ENCODE data around the gene CHSY1.

CHSY1 gene

DNA sequence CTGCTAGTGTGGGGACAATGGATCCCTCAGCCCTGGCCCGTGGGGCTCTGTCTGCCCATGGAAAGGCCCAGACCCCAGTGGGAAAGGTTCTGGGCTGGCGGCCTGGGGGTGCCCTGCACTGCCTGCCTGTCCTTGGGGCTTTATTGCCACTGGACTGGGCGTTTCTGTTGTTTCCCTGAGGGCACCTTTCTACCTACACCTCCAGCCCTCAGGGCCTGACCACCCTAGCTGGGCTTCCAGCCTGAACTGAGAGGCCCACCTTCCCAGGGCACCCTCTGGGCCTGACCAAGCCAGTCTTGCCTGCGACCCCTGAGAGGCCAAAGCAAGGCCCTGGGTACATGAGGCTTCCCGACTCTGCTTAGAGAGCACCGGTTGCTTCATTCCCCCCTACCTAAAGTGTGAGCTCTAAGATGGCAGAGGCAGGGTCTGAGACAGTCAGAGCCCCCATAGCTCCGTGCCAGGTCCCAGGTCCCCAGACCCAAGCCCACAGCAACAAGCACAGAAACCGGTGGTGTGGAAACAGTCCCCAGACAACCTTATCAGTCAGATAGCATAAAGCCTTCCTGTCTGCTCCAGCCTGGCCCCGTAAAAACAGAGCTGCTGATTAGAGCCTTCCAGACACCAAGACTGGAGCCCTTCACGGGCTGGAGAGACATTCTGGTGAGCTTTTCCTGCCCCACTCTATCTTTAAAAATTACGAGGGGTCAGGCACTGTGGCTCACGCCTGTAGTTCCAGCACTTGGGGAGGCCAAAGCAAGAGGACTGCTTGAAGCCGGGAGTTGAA, 102.8 kb downstream of the CHSY1 start:
- no peak for DNase-seq

DNA sequence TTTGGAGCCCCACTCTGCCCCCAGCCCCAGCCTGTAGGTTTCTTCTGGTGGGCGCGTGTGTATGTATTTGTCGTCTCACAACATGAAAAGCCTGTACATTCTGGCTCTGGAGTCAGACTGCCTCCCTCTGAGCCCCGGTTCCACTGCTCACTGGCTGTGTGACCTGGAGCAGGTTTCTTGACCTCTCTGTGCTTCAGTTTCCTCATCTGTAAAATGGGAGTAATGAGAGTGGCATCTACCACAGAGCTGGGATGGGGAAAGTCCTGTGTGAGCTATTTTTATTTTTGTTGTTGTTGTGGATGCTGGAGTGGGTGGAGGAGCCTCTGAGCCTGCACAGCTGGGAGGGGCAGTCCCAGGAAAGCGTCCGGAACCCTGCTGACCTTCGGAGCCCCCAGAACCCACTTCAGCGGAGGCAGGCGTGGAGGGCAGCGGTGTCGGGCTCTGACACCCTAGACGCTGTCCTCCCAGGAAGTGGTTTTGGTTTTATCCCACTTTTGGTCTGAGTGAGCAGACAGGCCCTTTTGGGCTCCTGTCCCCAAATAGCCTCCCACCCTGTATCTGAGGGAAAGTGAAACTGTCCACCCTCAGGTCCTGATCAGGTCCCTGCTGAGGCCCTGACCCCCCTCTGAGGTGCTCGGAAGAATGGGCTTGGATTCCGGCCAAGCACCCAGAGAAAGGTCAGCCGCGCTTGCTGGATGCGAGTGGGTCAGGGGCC, 103.5 kb downstream of the CHSY1 start:
- no peak for DNase-seq

DNA sequence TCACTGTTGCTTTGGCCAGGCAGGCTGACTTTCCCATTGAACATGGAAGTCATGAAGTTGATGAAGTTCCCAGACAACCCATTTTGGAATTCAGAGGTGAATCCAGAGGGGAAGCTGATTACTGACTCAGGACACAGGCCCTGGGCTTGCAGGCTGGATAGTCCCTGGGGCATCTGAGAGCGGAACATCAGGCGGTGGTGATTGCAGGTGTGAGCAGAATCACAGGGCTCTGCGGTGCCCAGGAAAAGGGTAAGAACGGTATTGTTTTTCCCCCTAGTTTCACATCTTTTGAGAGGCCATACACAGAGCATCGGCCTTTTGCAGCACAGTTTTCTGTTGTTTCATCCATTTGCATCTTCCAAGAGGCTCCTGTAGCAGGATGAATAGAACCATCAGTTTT, 104.7 kb downstream of the CHSY1 start:
- DNase-seq, result no peak

DNA sequence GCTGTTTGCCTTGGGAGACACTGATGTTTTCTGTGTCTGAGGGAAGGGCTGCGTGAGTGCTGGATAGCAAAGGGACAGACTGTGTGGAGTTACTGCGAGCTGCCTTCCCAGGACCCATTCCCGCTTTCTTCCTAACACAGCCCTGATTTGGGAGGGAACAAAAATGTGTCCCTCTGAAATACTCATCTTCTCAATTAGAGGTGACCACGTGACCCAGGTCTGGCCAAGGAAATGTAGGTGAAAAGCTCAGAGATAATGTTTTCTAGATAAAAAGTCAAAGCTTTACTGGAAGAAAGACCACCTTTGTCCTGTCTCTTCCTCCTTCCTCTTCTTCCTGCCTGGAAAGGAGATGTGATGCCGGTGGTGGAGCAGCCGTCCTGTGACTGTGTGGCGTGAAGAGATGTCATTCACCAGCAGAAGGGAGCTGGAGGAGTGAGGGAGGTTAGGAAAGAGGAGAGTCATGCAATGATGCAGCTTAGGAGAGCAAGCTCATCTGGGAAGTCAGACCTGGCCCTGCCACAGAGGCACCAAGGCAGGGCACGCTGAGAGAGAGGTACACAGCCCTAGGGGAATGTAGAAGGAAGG, 105.6 kb downstream of the CHSY1 start:
- no peak for DNase-seq

DNA sequence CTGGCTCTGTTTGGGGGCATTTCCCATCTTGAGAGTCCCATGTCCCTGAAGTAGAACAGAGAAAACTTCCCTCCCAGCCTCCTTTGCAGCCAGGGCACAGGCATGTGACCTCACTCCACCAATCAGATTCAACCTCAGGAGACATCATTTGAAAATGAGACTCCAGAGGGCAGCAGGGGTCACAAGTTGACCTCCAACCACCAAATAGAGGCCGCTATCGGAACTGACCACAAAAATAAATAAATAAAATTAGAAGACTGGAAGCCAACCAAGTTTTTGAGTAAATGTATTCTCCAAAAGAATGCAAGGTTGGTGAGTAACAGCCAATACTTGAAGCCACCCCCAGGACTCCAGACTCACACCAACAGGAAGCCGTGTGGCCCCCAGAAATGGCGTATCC, 106.5 kb downstream of the CHSY1 start:
- DNase-seq, result no peak

DNA sequence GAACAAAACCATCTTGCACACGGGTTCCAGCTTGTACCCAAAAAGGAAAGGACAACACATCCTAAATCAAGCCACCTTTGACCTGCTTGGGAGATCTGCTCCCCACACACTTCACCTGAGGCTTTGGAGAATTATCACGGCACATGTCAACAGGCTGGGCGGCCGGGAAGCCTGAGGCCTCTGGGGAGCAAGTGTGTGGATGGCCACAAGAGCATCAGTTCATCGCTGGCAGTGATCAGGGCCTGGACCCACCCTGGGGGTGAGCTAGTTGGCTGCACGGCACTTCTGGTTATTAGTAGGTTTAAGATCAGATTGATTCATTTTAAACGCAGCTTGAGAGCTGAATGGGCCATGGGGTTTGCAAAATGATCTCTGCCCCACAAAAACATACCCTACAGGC, 108.5 kb downstream of the CHSY1 start:
- DNase-seq, result no peak

DNA sequence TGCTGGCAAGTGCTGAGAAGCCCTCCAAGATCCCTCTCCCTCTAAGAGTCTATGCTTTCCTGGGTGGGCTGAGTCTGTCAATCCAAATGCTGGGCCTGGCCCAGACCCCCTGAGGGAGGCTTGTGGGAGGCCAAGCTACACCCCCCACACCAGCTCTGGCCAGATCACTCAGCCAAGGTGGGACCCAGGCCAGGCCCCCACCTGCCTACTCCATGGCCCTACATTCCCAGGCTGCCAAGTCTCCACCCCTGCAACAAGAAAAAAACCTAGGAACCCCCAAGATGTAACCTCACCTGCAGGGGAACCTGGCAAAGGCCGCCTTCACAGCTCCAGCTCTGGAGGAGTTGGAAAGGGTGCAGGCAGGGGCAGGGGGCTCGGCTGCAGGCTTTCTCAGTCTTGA, 109.1 kb downstream of the CHSY1 start:
- DNase-seq, result no peak

DNA sequence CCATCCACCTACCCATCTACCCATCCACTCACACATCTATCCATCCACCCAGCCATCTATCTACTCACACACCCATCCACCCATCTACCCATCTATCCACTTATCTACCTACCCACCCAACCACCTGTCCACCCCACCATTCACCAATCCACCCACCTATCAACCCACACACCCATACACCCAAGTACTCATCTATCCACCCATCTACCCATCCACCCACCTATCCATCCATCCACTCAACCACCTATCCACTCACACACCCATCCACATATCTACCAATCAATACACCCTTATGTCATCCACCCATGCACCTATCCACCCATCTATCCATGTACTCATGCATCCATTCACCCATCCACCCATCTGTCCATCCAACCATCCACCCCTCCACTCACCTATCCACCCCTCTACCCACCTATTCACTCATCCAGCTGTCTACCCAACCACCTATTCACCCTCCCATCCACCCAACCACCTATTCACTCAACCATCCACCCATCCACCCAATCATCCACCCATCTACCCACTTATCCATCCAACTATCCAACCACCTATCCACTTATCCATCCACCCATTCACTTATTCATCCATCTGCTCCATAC, 109.8 kb downstream of the CHSY1 start:
- no peak for DNase-seq

DNA sequence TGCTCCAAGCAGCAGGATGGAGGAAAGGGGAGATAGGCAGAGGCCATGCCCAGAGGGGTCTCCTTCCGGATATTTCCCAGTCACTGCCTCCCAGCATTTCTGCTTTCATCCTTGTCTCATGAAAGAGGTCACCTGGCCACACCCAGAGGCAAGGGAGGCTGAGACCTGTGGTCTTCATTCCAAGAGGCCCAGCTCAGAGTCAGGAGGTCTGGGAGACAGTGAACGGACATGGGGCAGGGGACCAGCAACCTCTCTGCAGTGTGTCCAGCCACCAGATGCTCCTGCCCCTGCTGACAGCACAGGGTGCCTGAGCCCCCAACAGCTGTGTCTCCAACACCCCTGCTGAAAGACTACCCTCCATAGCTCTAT, 111.2 kb downstream of the CHSY1 start:
- no peak for DNase-seq

DNA sequence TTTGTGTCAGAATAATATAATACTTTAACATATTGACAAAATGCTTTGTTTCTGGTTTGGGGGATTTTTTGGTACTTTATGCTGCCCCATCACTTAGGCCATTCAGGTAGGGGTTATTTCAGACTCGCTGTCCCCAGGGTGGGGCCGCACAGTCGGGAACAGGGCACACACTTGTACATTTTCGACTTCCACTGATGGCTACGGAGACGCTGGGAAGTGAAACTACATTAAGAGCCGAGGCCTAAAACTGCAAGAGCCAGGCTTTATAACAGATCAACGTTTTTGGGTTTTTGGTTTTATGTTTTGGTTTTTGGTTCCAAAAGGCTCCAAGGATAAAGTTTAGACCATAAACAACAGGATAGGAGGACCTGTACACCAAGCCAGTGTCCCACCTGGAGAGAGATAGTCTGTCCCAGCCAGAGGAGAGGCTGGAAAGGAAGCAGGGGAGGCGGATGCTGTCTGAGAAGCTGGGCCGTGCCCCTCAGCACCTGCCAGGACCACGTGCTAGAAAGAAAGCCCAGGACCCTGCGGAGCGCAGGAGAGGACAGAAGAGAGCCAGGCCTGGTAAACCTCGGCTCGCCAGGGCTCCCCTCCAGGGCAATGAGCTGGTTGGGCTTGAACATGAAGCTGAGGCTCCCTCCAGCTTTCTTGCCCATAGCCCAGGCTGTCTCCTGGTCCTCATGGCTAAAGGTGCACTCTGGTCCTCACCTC, 111.7 kb downstream of the CHSY1 start:
- DNase-seq, result no peak

DNA sequence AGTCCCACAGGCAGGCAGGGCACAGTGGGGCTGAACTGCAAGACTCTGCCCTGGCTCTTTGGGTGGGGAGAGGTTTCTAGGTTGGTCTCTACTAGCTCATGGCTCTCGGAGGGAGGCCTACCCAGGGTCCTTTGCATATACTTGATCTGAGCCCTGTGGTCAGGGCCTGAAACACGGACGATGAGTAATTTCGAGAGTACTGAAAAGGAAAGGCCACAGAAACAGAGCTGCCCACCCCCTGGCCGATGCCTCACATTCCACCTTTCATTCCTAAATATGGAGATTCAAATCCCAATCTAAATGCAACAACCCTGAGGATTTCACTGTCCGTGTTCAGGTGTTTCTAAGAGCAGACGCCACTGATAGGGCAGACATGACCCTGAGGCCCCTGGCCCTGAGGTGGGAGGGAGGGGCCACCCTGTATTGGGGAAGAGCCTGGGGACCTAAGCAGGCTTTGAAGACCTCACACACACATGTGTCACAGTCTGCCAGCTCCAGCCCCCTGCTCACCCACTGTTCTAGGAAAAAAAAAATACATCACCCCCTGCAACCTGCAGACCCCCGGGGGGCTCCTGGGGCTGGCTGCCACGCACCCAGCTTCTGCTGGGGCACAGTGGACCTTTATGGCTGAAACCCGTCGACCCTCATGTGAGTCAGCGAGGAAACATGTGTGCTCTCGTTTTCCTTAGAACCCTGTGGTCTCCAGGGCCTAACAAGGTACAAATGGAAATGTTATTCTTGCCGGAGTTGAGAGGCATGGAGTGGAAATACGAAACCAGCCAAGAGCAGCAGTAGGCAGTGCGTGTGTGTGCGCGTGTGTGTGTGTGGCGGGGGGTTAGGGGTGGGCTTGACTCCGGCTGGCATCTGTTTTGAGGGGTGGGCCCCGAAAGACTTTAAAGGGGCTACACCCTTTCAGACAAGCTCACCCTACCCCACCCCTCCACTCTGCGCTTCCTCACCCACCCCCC, 112.7 kb downstream of the CHSY1 start:
- no peak for DNase-seq

DNA sequence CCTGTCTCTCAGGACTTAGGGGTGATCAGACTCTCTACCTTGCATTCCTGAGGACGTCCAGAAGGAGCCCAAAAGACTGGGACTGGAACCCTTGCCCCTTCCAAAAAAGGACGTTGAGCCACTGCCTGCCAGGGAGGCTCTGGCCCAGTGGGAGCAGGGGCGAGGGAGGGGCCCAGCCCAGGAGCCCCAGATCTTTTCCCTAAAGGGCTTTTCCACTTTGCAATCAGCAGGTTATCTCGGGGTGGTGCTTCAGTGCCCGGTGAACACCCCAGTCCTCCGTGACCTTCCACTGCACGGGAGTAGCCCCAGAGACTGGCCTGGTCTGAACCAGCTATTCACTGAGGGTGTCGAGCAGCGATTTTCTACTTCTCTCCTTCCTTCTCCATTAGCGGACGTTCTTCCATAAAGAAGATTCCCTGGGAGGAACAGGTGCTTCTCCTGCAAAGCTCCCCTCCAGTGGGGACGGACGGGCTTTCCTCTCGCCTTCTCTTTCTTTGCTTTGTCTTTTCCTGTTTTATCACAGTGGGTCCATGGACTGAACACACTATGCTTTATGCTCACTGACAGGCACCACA, 113.7 kb downstream of the CHSY1 start:
- DNase-seq, result no peak

DNA sequence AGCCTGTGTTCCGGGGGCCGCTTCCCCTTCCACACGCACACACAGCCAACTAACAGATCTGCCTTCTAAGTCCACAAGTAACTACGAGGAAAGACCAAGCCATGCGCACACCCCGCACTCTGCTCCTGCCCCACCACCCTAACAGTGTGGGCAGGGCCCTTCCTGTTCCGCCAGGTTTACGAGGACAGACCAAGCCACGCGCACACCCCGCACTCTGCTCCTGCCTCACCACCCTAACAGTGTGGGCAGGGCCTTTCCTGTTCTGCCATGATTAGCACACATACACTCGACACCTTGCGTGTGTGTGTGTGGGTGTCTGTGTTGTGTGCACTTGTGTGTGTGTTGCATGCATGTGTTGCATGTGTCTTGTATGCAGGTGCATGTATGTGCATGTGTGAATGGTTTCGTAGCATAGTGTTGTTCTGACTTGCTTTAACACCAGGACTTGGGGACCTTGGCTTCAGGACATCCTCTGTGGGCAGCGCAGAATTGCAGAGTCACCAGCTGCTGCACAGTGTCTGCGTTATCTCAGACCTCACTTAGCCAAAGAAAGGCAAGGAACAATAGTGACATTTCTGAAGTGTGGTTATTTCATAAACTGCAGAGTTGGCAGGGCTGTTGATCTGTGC, 114.4 kb downstream of the CHSY1 start:
- DNase-seq, result no peak

DNA sequence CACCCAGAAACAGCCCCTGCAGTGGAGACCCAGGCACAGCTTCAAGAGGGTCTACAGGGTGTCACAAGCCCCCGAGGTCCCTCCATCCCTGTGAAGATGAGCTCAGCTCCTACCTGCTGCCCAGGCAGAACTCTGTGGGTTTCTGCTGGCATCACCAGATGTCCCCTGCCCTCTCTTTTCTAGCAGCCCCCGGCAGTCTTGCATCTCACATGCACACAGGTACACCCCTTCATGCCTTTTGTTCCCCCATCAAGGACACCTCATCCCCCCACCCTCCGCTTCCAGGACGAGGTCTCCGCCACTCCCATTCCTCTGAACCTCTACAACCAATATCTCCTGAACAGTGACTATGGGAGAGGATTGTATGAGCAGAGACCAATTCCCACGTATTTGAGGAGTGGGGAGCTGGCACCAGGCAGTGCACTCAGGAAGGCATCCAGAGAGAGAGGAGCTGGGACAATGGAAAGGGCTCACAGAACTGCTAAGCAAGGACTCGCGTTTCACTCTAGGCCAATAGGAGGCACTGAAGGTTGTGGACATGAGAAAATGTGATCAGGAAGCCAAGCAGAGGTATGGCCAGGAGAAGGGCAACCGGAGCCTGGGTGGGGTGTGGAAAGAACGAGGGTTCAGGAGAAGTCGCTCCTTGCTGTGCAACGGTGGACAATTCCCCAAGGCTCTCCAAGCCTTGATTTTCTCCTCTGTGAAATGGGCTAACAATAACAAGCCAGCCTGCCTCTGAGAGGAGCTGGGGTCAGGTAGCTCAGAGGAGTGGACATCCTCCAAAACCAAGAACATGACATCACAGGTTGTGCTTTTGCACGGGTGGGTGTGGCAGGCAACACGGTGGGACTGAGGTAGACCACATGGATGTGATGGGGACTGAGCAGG, 115.2 kb downstream of the CHSY1 start:
- DNase-seq, result no peak

DNA sequence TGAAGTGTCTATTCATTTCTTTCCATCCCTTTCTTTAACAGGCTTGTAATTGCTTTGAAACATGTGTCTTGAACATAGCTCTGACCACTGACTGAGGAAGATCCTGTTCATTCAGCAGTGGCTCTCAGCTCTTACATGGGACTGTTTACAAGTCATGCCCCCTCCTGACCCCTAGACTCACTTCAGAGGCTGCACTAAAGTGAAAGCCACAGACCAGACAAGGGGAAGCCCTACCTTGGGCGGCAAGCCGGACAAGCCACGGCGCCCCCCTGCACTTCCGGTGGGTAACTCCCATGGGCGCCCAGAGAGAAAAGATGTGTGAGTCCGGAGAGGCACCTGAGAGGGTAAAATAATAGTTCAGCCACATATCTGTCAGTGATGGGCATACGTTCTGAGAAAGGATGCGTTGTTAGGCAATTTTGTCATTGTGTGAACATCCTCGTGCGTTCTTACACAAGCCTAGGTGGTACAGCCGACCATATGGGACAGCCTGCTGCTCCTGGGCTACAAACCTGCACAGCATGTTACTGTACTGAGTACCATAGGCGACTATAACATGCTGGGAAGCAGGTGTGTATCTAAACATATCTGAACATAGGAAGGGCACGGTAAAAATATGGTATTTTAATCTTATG, 116.2 kb downstream of the CHSY1 start:
- DNase-seq, result no peak

DNA sequence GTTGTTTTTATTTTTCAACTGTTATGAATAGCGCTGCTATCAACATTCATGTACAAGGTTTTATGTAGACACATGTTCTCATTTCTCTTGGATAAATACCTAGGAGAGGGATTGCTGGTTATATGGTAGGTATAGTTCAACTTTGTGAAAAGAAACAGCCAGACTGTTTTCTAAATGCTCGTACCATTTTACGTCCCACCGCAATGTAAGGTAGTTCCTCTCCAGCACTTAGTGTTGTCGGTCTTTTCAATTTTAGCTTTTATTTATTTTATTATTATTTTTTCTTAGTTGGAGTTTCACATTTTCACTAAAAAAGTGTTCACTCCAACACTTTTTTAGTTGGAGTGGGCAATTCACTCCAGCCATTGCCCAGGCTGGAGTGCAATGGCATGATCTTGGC, 117.1 kb downstream of the CHSY1 start:
- no peak for DNase-seq

DNA sequence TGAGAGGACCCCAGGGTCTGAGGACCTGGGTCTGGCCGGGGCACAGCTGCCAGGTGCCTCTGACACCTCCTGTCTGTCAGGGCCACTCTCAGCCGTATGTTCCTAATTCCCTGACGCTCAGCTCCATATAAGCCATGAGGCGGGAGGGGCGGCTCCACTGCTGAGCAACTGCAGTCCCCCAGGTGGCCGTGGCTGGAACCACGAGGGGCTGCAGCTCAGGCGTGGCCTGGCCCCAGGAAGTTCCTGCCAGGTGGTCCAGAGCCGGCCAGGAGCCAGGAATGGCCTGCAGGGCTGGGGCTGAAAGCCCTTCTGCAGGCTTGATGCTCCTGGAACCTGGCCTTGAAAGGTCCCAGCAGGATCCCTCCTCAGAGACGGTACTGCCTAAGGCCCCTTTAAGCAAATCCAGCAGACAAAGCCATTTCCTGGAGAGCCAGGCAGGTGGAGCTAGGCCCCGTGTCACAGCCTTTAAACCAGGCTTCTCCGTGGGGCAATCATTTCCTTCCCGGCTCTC, 118.0 kb downstream of the CHSY1 start:
- DNase-seq, result no peak

DNA sequence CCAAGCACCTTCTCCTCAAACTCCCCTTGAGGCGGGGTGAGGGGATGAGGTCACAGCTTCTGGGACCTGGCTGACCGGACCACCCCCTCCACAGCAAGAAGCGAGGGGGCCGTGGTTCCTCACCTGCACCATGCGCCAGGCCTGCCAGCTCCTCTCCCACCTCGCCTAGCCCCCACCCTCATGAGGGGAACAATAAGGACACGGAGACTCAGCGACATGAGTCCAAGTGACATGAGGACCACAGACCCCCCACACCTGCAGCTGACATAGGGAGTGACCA, 118.7 kb downstream of the CHSY1 start:
- no peak for DNase-seq

DNA sequence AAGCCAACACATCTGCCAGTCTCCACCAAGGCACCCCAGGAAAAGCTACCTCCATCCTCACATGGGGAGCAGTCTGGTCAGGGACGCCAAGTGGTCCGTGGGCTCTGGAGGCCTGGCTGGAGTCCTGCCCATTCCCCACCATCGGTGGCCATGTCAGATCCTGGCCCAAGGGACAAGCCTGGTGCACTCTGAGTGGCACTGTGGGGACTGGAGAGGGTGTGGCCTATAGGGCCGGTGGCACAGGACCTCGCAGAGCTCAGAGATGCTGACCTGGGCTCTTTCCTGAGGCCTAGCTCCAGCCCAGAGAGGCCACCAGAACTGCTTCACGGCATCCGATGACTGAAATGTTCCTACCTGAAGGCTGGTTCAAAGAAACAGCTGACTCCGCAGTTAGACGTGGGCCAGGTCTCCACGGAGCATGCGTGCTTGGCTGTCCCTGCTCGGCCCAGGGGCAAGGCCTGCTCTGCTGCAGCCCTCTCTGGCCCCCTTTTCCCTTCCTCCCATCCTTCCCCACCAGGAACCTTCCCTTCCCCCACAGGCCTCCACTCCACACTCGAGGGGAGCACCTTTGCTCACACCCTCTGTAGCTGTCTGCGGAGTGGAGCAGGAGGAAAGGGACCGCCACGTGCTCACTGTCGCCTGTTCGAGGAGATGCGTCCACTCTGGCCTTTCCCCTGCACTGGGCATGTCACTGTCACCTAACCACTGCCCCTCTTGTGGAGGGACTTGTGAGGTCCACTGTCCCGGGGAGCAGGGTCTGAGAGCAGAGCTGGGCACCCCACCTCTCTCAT, 119.3 kb downstream of the CHSY1 start:
- DNase-seq, result no peak

All from activated CD4-positive, alpha-beta T cell treated with anti-CD3 and anti-CD28 coated beads, Interleukin-2, amount 50 U/mL, for 1 hour (primary cell).